HEK293 (cell line): ENCODE results near the gene LST1.

Experiments
- CTCF ChIA-PET: fragments of 350-600 bp; formaldehyde crosslinking; extraction: SDS; loops from one replicate; lab custom pipeline; 2021; ENCODE audit warnings: antibody characterized with exemption; lab: Yijun Ruan, JAX
- POLR2A ChIA-PET: fragments of 300-600 bp; formaldehyde crosslinking; extraction: SDS; loops from one replicate; lab custom pipeline; 2020; ENCODE audit warnings: antibody characterized with exemption, inconsistent platforms; lab: Yijun Ruan, JAX
- H3K27ac ChIP-seq: fragments of 200-500 bp; sonication (Bioruptor generic); 2 replicates; pipeline ENCODE4 v1.5.1; 2014; ENCODE audit warnings: low read depth, low read length, control low read depth, inconsistent platforms; ENCODE audit errors: extremely low read depth
- H3K36me3 ChIP-seq, 2 experiments: fragments of 200-500 bp in 1 of 2; sonication (Bioruptor generic) in 1 of 2; 1 replicate in 1 of 2; 2 replicates in 1 of 2; pipeline ENCODE4 v1.5.1; 2014 to 2017; ENCODE audit warnings: inconsistent platforms in 2 of 2, low read length in 2 of 2; ENCODE audit not compliant: control insufficient read depth in 2 of 2, insufficient read depth in 1 of 2
- H3K4me1 ChIP-seq: fragments of 200-500 bp; sonication (Bioruptor generic); 2 replicates; pipeline ENCODE4 v1.5.1; 2014; ENCODE audit warnings: mild to moderate bottlenecking, low read length, inconsistent platforms; ENCODE audit not compliant: control insufficient read depth, insufficient read depth
- H3K4me3 ChIP-seq: 2 replicates; pipeline ENCODE4 v1.5.1; 2011; ENCODE audit warnings: low read depth, mild to moderate bottlenecking, control low read depth, low read length, moderate library complexity
- H3K9me3 ChIP-seq: fragments of 200-500 bp; sonication (Bioruptor generic); 2 replicates; pipeline ENCODE4 v1.5.1; 2014; ENCODE audit warnings: low read depth, low read length, inconsistent platforms; ENCODE audit not compliant: control insufficient read depth, insufficient read depth
- BCL11B ChIP-seq: fragments of 450-650 bp; formaldehyde crosslinking; IDR thresholded peaks from 2 replicates; pipeline ENCODE4 v1.5.1; 2016; ENCODE audit warnings: low read depth, missing biosample characterization, missing genetic modification characterization
- HOXA7 ChIP-seq: sonication (generic); formaldehyde crosslinking; IDR thresholded peaks from 2 replicates; pipeline ENCODE4 v1.8.1; 2022; ENCODE audit warnings: missing genetic modification reagents, borderline replicate concordance
- KLF10 ChIP-seq: fragments of 450-650 bp; IDR thresholded peaks from 2 replicates; pipeline ENCODE4 v1.5.1; 2018; ENCODE audit warnings: missing biosample characterization, mild to moderate bottlenecking, missing genetic modification characterization
- MEIS1 ChIP-seq: sonication (generic); formaldehyde crosslinking; IDR thresholded peaks from 2 replicates; pipeline ENCODE4 v1.8.1; 2022; ENCODE audit warnings: missing genetic modification reagents, mild to moderate bottlenecking, borderline replicate concordance
- PRDM10 ChIP-seq: fragments of 450-650 bp; formaldehyde crosslinking; IDR thresholded peaks from 2 replicates; pipeline ENCODE4 v1.5.1; 2016; ENCODE audit warnings: missing biosample characterization, missing genetic modification characterization
- SALL2 ChIP-seq: fragments of 450-650 bp; formaldehyde crosslinking; IDR thresholded peaks from 2 replicates; pipeline ENCODE4 v1.5.0; 2017; ENCODE audit warnings: missing biosample characterization, mild to moderate bottlenecking, missing genetic modification characterization, borderline replicate concordance
- ZBTB1 ChIP-seq: fragments of 450-650 bp; formaldehyde crosslinking; IDR thresholded peaks from 2 replicates; pipeline ENCODE4 v1.5.1; 2016; ENCODE audit warnings: missing biosample characterization, missing genetic modification characterization
- ZBTB6 ChIP-seq: fragments of 450-650 bp; formaldehyde crosslinking; IDR thresholded peaks from 2 replicates; pipeline ENCODE4 v1.5.1; 2017; ENCODE audit warnings: missing biosample characterization, missing genetic modification characterization
- ZNF148 ChIP-seq: fragments of 450-650 bp; formaldehyde crosslinking; IDR thresholded peaks from 2 replicates; pipeline ENCODE4 v1.5.0; 2017; ENCODE audit warnings: missing biosample characterization, missing genetic modification characterization, borderline replicate concordance
- ZNF184 ChIP-seq: fragments of 450-650 bp; IDR thresholded peaks from 2 replicates; pipeline ENCODE4 v1.5.1; 2018; ENCODE audit warnings: missing biosample characterization, mild to moderate bottlenecking, missing genetic modification characterization
- ZNF239 ChIP-seq: fragments of 450-650 bp; formaldehyde crosslinking; IDR thresholded peaks from 2 replicates; pipeline ENCODE4 v1.5.1; 2016; ENCODE audit warnings: missing biosample characterization, missing genetic modification characterization
- ZNF426 ChIP-seq: fragments of 450-650 bp; formaldehyde crosslinking; IDR thresholded peaks from 2 replicates; pipeline ENCODE4 v1.5.1; 2017; ENCODE audit warnings: missing biosample characterization, missing genetic modification characterization, mild to moderate bottlenecking, inconsistent platforms, moderate library complexity
- ZNF518A ChIP-seq: fragments of 450-650 bp; formaldehyde crosslinking; conservative IDR thresholded peaks from 2 replicates; pipeline ENCODE4 v1.5.1; 2016; ENCODE audit warnings: low read depth, missing biosample characterization, missing genetic modification characterization
- ZNF548 ChIP-seq: fragments of 450-650 bp; formaldehyde crosslinking; IDR thresholded peaks from 2 replicates; pipeline ENCODE4 v1.5.1; 2016; ENCODE audit warnings: missing biosample characterization, missing genetic modification characterization
- ZNF658 ChIP-seq: fragments of 450-650 bp; formaldehyde crosslinking; IDR thresholded peaks from 2 replicates; pipeline ENCODE4; 2016; ENCODE audit warnings: missing biosample characterization, missing genetic modification characterization
- ZNF701 ChIP-seq: fragments of 450-650 bp; formaldehyde crosslinking; IDR thresholded peaks from 2 replicates; pipeline ENCODE4 v1.5.1; 2016; ENCODE audit warnings: missing biosample characterization, missing genetic modification characterization
- TF ChIP-seq, protein P1 (sequence below): fragments of 450-650 bp; formaldehyde crosslinking; IDR thresholded peaks from 2 replicates; pipeline ENCODE4 v1.5.1; 2016; ENCODE audit warnings: missing biosample characterization, missing genetic modification characterization, borderline replicate concordance
- TF ChIP-seq, protein P2 (sequence below): sonication (generic); formaldehyde crosslinking; IDR thresholded peaks from 2 replicates; pipeline ENCODE4 v1.8.1; 2022; ENCODE audit warnings: mild to moderate bottlenecking, moderate library complexity, missing genetic modification reagents

The LST1 gene

DNA sequence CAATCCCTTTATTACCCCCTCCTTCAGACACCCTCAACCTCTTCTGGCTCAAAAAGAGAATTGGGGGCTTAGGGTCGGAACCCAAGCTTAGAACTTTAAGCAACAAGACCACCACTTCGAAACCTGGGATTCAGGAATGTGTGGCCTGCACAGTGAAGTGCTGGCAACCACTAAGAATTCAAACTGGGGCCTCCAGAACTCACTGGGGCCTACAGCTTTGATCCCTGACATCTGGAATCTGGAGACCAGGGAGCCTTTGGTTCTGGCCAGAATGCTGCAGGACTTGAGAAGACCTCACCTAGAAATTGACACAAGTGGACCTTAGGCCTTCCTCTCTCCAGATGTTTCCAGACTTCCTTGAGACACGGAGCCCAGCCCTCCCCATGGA is 8.5 kb upstream of the LST1 start (continued):
- no peak for TF ChIP-seq ZNF701 (tag by site-specific recombination)
- no peak for TF ChIP-seq PRDM10
- TF ChIP-seq ZNF239 (tag by site-specific recombination), result no peak
- no peak for TF ChIP-seq ZNF426 (tag by site-specific recombination)
- TF ChIP-seq ZBTB1, result no peak
- no peak for TF ChIP-seq ZNF518A (tag by site-specific recombination)
- no peak for TF ChIP-seq ZNF658 (tag by site-specific recombination)
- TF ChIP-seq ZBTB6 (tag by site-specific recombination), result no peak
- no peak for TF ChIP-seq BCL11B
- TF ChIP-seq KLF10 (tag by site-specific recombination), result no peak

DNA sequence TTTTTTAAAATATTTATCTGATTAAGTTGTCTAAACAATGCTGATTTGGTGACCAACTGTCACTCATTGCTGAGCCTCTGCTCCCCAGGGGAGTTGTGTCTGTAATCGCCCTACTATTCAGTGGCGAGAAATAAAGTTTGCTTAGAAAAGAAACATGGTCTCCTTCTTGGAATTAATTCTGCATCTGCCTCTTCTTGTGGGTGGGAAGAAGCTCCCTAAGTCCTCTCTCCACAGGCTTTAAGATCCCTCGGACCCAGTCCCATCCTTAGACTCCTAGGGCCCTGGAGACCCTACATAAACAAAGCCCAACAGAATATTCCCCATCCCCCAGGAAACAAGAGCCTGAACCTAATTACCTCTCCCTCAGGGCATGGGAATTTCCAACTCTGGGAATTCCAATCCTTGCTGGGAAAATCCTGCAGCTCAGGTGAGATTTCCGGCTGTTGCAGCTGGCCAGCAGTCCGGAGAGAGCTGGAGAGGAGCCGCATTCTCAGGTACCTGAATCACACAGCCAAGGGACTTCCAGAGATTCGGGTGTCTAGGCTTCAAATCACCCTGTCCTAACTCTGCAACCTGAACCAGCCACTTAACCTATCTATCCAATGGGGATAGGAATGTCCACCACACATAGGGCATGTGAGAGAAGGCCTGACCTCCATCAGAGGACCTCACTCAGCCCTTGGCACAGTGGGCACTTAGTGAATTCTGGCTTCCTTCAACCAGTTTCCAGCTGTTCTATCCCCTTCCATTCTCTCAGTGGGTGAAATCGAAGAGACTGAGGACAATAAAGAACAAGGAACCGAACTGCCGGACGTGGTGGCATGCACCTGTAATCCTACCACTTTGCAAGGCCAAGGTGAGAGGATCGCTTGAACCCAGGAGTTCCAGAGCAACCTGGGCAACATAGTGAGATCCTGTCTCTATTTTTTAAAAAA is 7.6 kb upstream of the LST1 start:
- no peaks in the 10 kb centered on the region for H3K9me3 ChIP-seq
- no peaks in the 10 kb centered on the region for H3K36me3 ChIP-seq
- no peak overlapping the region for H3K27ac ChIP-seq
- CTCF ChIA-PET, result interaction anchor here (0.5 to 18.7 kb wide), 9 partner anchors 8 to 1582 kb away, joined by 3 to 518 read pairs (median 5); partner anchors contain the start of genes ATP6V1G2, LST1, LTA and NCR3
- peaks cover 4% of the 10 kb centered on the region; the same call in 1 of the 2 replicates for H3K4me1 ChIP-seq
- POLR2A ChIA-PET, result no interaction called here
- no peak overlapping the region for H3K4me3 ChIP-seq
- TF ChIP-seq SALL2 (no peak), ZNF184 (tag by site-specific recombination) (no peak), ZNF148 (tag by site-specific recombination) (no peak), HOXA7 (CRISPR knock-in tag) (no peak), MEIS1 (CRISPR knock-in tag) (no peak), ZNF548 (no peak)
- TF ChIP-seq, protein P1, sequence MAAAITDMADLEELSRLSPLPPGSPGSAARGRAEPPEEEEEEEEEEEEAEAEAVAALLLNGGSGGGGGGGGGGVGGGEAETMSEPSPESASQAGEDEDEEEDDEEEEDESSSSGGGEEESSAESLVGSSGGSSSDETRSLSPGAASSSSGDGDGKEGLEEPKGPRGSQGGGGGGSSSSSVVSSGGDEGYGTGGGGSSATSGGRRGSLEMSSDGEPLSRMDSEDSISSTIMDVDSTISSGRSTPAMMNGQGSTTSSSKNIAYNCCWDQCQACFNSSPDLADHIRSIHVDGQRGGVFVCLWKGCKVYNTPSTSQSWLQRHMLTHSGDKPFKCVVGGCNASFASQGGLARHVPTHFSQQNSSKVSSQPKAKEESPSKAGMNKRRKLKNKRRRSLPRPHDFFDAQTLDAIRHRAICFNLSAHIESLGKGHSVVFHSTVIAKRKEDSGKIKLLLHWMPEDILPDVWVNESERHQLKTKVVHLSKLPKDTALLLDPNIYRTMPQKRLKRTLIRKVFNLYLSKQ (tag by site-specific recombination), result no peak
- TF ChIP-seq, protein P2, sequence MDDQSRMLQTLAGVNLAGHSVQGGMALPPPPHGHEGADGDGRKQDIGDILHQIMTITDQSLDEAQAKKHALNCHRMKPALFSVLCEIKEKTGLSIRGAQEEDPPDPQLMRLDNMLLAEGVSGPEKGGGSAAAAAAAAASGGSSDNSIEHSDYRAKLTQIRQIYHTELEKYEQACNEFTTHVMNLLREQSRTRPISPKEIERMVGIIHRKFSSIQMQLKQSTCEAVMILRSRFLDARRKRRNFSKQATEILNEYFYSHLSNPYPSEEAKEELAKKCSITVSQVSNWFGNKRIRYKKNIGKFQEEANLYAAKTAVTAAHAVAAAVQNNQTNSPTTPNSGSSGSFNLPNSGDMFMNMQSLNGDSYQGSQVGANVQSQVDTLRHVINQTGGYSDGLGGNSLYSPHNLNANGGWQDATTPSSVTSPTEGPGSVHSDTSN (CRISPR knock-in tag), result no peak
